NT2/D1 (cell line): ENCODE measurements around the gene HLA-DMA.

ENCODE experiments used
- DNase-seq: peaks from one replicate; pipeline ENCODE4 v3.0.0-alpha.2; 2011; ENCODE audit warnings: low read depth, low spot score
- H3K27me3 ChIP-seq: 2 replicates; pipeline ENCODE4 v1.6.0; 2011; ENCODE audit warnings: mild to moderate bottlenecking; ENCODE audit not compliant: insufficient read length, insufficient read depth
- H3K36me3 ChIP-seq: 2 replicates; pipeline ENCODE4 v1.6.1; 2011; ENCODE audit warnings: mild to moderate bottlenecking, low read length, mixed read lengths; ENCODE audit not compliant: insufficient read depth, insufficient read length
- H3K4me1 ChIP-seq: 2 replicates; pipeline ENCODE4 v1.5.1; 2011; ENCODE audit not compliant: insufficient read depth, insufficient read length
- H3K4me3 ChIP-seq: 2 replicates; pipeline ENCODE4 v1.5.1; 2011; ENCODE audit warnings: low read depth; ENCODE audit not compliant: insufficient read length
- H3K9ac ChIP-seq: 2 replicates; pipeline ENCODE4 v1.6.0; 2011; ENCODE audit warnings: low read depth; ENCODE audit not compliant: insufficient read length
- H3K9me3 ChIP-seq: 2 replicates; pipeline ENCODE4 v1.5.1; 2011; ENCODE audit warnings: mild to moderate bottlenecking, low read length; ENCODE audit not compliant: insufficient read depth
- SUZ12 ChIP-seq: IDR thresholded peaks from 2 replicates; pipeline ENCODE4 v1.6.1; 2011; ENCODE audit not compliant: insufficient read length, insufficient read depth; ENCODE audit errors: extremely low read depth
- YY1 ChIP-seq: IDR thresholded peaks from 2 replicates; pipeline ENCODE4 v1.6.1; 2011; ENCODE audit not compliant: insufficient read length, insufficient read depth
- ZNF274 ChIP-seq: IDR thresholded peaks from 2 replicates; pipeline ENCODE4 v1.6.1; 2011; ENCODE audit warnings: mild to moderate bottlenecking, low read depth, low read length

Gene HLA-DMA

DNA sequence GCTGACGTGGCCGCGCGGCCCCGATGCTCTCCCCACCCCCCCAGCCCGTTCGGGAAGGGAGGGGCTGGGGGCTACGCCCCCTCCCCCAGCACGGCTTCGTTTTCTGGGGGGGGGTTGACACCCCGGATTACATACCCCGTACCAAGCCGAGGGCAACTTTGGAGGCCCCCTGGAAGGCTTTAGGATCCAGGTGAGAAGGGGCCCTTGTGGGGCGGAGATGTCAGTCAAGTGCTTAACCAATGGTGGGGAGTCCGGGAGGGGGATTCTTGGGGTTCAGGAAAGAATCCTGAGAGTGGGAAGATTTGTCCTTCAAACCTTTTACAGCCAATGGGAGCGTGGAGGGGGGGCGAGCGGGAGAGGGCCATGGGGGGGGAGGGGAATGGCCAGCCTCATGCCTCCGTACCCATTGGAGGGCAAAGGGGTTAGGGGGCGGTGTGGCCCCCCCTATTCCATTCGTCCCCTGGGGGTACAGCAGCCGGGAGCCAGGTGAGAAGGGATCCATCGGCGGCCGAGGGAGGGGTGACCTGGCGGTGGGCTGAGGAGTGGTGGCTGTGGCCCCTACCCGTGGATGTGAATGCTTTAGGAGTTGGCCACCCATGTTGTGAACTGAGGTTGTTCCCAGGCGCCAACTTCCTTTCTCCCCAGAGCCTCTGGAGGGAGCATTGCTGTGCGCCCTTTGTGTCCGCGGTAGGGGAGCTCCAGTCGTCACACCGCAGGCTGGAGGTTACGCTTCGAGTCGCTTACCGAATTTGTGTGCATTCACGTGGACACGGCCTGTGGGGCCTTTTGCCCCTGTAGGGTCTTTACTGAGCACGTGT is 16.2 kb upstream of the HLA-DMA start:
- no peaks in the 10 kb centered on the region for H3K4me1 ChIP-seq

GRCh38 chr6:32968093-32968866 is 15.4 kb upstream of the HLA-DMA start, which contains the start of gene BRD2:
BRD2 (plus strand) TSS chr6:32968594; CDS start chr6:32972899, 4,305 bp downstream.
- H3K9ac ChIP-seq = peak within 1 kb of the TSS; percentile 100
- TF ChIP-seq YY1 (peak; percentile 53), SUZ12 (no peak), ZNF274 (no peak)
- H3K27me3 ChIP-seq = no peaks in the 10 kb centered on the region
- no peaks in the 10 kb centered on the region for H3K4me1 ChIP-seq
- no peaks in the 10 kb centered on the region for H3K9me3 ChIP-seq
- H3K36me3 ChIP-seq = peaks cover 35% of the 10 kb centered on the region
- DNase-seq = peak; percentile 86
- peak within 1 kb of the TSS; percentile 98 for H3K4me3 ChIP-seq

More for the DNA sequence above, 16.2 kb upstream of the HLA-DMA start:
- no peaks in the 10 kb centered on the region for H3K9me3 ChIP-seq
- TF ChIP-seq SUZ12 (no peak), YY1 (no peak), ZNF274 (no peak)
- H3K4me3 ChIP-seq = peak overlapping the region; percentile 98
- peak; percentile 71 for DNase-seq
- no peaks in the 10 kb centered on the region for H3K27me3 ChIP-seq
- peak overlapping the region; percentile 100 for H3K9ac ChIP-seq
- peaks cover 40% of the 10 kb centered on the region for H3K36me3 ChIP-seq

DNA sequence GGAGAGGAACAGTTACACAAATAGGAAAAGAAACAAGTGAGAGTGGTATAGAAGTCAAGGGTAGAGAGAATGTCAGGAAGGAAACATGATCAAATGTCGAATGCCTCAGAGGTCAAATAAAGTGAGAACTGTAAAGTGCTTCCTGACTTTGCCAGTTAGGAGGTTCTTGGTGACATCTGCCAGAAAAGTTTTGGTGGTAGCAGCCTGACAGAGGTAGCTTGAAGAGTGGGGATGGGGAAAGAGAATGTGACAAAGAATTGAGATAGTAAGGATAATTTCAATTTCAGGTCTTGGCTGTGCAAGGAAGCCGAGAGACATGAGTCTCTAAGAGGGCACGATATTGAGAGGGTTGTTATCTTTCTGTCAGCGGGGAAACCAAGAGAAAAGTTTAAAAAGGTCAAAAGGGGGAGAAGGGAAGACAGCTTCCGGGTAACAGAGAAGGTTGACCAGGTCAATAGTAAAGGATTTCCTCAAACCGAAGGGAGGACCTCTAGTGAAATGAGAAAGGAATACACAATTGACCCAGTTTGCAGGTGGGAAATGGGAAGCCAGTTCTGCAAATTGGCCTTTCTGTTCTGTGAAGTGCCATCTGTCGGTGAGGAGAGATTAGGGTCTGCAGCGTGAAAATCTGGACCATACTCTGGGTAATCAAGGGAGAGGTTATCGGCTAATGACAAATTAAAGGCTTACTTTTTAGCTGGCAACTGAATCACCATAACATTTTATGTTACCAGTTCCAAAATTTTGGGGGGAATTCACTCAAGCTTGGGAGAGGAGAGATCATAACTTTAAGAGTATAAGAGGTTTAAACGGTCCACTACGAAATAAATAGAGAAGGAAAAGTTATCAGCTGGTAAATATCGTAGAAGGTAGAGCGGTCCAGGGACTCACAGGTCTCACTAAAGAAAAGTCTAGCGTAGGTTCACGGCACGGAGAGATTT is 14.5 kb upstream of the HLA-DMA start:
- DNase-seq = no peak
- no peaks in the 10 kb centered on the region for H3K9me3 ChIP-seq

GRCh38 chr6:32964776-32965175 is 11.9 kb upstream of the HLA-DMA start:
- Histone ChIP-seq H3K4me1 (no peaks in the 10 kb centered on the region), H3K4me3 (no peak overlapping the region), H3K27me3 (no peaks in the 10 kb centered on the region), H3K9me3 (no peaks in the 10 kb centered on the region), H3K9ac (no peak overlapping the region), H3K36me3 (peaks cover 16% of the 10 kb centered on the region)
- DNase-seq = no peak
- no peak for TF ChIP-seq YY1
- no peak for TF ChIP-seq ZNF274
- no peak for TF ChIP-seq SUZ12

More for the DNA sequence above, 14.5 kb upstream of the HLA-DMA start:
- Histone ChIP-seq H3K9ac (peak overlapping the region; percentile 97), H3K27me3 (no peaks in the 10 kb centered on the region), H3K4me1 (no peaks in the 10 kb centered on the region), H3K4me3 (peak overlapping the region; percentile 98), H3K36me3 (peaks cover 27% of the 10 kb centered on the region)
- TF ChIP-seq SUZ12 (no peak), YY1 (no peak), ZNF274 (no peak)

GRCh38 chr6:32963866-32964265 is 11.0 kb upstream of the HLA-DMA start:
- TF ChIP-seq ZNF274 (no peak), YY1 (no peak), SUZ12 (no peak)
- DNase-seq = no peak
- H3K4me3 ChIP-seq = no peak overlapping the region
- no peaks in the 10 kb centered on the region for H3K4me1 ChIP-seq
- peaks cover 12% of the 10 kb centered on the region for H3K36me3 ChIP-seq
- H3K9me3 ChIP-seq = no peaks in the 10 kb centered on the region
- H3K9ac ChIP-seq = no peak overlapping the region
- H3K27me3 ChIP-seq = no peaks in the 10 kb centered on the region

DNA sequence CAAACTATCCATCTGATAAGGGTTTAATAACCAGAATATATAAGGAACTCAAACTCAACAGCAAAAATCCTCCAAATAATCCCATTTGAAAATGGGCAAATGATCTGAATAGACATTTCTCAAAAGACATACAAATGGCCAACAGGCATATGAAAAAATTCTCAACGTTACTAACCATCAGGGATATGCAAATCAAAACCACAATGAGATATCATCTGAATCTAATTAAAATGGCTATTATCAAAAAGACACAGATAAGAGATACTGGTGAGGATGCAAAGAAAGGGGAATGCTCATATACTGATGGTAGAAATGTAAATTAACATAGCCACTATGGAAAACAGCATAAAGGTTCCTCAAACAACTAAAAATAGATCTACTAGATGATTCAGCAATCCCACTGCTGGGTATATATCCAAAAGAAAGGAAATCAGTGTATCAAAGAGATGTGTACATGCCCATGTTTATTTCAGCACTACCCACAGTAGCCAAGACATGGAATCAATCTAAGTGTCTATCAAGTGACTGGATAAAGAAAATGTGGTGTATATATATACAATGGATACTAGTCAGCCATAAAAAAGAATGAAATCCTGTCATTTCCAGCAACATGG is 9.4 kb upstream of the HLA-DMA start:
- peaks cover 16% of the 10 kb centered on the region for H3K36me3 ChIP-seq

More for the DNA sequence above, 9.4 kb upstream of the HLA-DMA start:
- no peak for DNase-seq
- H3K9me3 ChIP-seq = no peaks in the 10 kb centered on the region
- no peak overlapping the region for H3K9ac ChIP-seq
- no peaks in the 10 kb centered on the region for H3K4me1 ChIP-seq
- no peaks in the 10 kb centered on the region for H3K27me3 ChIP-seq
- TF ChIP-seq SUZ12 (no peak), ZNF274 (no peak), YY1 (no peak)
- no peak overlapping the region for H3K4me3 ChIP-seq
